GM19351 (cell line): ENCODE data around the gene TBC1D23.
"Not testable (repeated sequence)": the region's sequence is repeated elsewhere in the genome, so short reads cannot be mapped to it uniquely, and the experiment has no call there.

Experiments
- ATAC-seq: cut with Tn5 transposase; IDR thresholded peaks from one replicate; pipeline ENCODE4 v1.9.1; 2021; ENCODE audit warnings: mild to moderate bottlenecking, moderate library complexity; ENCODE audit not compliant: unreplicated experiment

TBC1D23 gene

GRCh38 chr3:100260685-100261484 lies at the start of gene TBC1D23:
Gene TBC1D23 (plus strand): TSS chr3:100260992. CDS start chr3:100261019, 27 bp downstream.
- ATAC-seq = peak; percentile 100

DNA sequence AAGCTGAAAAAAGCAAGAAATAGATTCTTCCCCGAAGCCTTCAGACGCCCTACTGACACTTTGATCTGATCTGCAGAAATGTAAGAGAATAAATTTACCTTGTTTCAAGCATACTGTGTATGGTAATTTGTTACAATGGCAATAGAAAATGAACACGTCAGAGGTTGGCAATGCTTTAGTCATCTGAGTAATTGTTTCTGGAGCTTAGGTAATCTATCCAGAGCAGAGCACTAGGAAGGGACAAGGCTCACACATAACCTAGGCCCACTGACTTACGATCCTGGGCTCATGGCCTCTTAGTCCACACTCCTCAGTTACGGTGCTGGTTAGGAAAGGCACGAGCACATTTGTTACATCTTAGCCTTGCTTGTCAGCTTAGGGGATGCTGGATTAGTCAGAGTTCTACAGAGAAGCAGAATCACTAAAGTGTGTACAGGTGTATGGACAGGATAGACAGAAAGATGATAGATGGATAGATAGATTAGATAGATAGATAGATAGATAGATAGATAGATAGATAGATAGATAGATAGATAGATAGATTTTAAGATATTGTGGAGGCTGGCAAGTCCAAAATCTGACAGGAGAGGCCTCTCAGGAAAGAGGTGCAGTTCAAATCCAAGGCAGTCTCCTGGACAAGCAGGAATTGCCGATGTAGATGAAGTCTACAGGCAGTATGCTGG lies 46.8 kb upstream of the TBC1D23 start:
- no peak for ATAC-seq

DNA sequence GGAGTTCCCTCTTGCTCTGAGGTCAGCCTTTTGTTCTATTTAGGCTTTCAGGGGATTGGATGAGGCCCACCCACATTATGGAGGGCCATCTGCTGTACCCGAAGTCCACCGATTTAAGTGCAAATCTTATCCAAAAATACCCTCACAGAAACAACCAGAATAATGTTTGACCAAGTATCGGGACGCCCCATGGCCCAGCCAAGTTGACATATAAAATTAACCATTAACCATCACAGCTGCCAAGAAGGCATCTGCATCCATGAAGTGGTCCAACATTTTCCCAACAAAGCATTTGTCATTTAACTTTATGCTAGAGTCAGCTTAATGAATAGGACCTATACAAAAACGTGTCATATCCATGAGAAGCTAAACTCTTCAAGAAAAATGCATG lies 46.2 kb upstream of the TBC1D23 start:
- no peak for ATAC-seq

GRCh38 chr3:100216713-100217112 lies 44.1 kb upstream of the TBC1D23 start:
- ATAC-seq = no peak

- no peak for ATAC-seq
These were observed 39.6 kb upstream of the TBC1D23 start for GRCh38 chr3:100221159-100221558.

DNA sequence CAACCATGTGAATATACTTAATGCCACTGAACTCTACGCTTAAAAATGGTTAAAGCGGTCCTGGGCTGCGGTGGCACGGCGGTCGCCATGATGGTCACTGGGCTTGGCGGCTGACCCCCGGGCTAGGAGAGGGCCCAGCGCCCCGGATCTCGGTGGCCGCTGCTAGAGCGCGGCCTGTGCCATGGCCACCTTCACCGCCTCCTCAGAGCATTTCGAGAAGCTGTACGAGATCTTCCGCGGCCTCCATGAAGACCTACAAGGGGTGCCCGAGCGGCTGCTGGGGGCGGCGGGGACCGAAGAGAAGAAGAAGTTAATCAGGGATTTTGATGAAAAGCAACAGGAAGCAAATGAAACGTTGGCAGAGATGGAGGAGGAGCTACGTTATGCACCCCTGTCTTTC lies 35.6 kb upstream of the TBC1D23 start:
- no peak for ATAC-seq

GRCh38 chr3:100225883-100226282 lies 34.9 kb upstream of the TBC1D23 start:
- ATAC-seq = no peak

DNA sequence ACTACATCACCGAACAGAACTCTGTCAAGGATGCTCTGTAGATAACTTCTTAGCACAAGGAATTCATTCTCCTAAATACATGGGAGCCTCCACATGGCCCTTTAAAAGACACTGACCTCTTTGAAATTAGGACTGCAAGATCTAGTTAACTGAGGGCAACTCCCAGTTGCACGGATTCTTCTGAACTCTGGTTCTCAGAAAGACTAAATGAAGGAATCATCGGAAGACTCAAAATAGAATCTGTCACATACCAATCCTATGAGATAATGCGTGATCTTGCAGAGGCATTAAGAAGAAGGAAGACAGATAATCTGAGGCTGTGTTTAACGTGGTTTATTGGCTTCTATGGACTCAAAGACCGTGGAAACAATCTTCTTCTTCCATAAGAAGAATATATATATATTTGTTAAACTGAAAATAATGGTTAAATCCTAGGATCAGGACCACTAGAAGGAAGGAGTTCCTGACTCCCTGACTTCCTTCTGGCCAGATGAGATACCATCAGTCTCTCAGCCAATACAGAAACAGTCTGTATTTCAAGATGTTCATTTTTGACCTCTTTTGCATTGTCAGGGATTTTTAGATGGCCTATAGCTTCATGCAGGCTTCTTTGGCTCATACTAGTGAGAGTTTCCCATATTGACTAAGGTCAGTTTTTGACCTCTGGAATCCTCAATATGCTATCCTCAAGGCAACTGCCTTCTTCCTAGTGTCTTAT lies 33.9 kb upstream of the TBC1D23 start:
- no peak for ATAC-seq

- no peak for ATAC-seq
These were observed 33.3 kb upstream of the TBC1D23 start for GRCh38 chr3:100227511-100227921.

DNA sequence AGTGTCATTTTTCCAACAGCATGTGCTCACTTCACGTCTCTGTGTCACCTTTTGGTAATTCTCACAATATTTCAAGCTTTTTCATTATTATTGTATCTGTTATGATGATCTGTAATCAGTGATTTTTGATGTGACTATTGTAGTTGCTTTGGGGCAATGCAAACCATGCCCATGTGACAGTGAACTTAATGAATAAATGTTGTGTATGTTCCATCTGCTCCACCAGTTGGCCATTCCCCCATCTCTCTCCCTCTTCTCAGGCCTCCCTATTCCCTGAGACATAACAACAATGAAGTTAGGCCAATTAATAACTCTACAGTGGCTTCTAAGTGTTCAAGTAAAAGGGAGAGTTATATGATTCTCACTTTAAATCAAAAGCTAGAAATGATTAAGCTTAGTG lies 32.5 kb upstream of the TBC1D23 start:
- ATAC-seq = no peak

DNA sequence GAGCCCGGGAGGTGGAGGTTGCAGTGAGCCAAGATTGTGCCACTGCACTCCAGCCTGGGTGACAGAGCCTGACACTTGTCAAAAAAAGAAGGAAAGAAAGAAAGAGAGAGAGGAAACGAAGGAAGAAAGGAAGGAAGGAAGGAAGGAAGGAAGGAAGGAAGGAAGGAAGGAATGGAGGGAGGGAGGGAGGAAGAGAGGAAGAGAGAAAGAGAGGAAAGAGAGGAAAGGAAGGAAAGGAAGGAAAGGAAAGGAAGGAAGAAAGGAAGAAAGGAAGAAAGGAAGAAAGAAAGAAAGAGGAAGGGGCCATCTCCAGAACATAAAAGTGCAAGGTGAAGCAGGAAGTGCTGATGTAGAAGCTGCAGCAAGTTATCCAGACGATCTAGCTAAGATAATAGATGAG lies 31.6 kb upstream of the TBC1D23 start:
- not testable (repeated sequence) for ATAC-seq

DNA sequence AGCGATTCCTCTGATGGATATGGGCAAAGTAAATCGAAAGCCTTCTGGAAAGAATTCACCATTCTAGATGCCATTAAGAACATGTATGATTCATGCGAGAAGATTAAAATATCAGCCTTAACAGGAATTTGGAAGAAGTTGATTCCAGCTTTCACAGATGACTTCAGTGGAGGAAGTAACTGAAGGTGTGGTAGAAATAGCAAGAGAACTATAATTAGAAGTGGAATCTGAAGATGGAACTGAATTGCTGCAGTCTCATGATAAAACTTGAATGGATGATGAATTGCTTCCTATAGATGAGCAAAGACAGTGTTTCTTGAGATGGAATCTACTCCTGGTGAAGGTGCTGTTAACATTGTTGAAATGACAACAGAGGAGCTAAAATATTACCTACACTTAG lies 30.1 kb upstream of the TBC1D23 start:
- no peak for ATAC-seq

DNA sequence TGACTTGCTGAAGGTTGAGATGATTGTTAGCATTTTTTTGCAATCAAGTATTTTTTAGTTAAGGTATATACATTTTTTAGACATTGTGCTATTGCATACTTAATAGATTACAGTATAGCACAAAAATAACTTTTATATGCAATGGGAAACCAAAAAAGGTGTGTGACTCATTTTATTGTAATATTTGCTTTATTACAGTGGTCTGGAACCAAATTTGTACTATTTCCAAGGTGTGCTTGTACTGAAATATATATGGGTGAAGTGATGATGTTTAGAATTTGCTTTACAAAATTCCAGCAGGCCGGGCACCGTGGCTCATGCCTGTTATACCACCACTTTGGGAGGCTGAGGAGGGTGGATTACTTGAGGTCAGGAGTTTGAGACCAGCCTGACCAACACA lies 29.1 kb upstream of the TBC1D23 start:
- no peak for ATAC-seq

GRCh38 chr3:100234364-100234763 lies 26.4 kb upstream of the TBC1D23 start:
- ATAC-seq = no peak

DNA sequence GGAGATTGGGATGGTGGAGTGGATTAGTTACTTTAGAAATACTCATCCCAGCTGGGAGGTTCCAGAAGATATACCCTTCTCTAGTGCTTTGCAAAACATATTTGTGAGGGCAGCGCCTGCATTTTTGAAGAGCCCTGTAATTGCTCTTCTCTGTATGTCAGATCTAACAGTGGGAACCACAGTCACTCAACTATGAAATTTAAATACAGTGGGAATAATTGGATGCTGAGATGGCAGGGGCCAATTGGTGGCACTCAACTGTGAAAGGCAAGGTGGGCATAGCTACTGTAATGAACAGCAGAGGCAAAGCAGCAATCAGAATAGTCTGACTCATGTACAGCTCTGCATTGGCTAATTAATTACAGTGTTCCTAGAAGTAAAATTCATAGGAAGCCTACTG lies 22.2 kb upstream of the TBC1D23 start:
- ATAC-seq = no peak

GRCh38 chr3:100242471-100242870 lies 18.3 kb upstream of the TBC1D23 start:
- not testable (repeated sequence) for ATAC-seq

DNA sequence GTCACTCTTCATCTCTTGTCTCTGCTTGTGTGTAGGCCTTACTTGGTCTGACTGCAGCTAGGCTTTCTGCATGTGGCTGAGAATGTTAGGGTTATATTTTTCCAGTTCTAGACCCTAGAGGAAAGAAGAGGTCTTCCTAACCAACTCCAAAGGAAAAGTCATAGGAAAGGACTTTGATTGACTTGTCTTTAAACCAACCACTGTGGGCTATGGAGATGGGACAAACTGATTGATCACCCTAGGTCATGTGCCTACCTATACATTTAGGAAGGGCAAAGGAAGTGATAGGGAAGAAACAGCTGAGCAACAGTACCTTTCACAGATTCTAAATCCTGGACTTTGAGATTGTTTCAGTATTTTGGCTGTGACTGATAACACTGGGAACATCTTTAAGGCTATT lies 16.5 kb upstream of the TBC1D23 start:
- no peak for ATAC-seq

GRCh38 chr3:100245136-100245535 lies 15.7 kb upstream of the TBC1D23 start:
- no peak for ATAC-seq

- ATAC-seq = no peak
These were observed 14.9 kb upstream of the TBC1D23 start for GRCh38 chr3:100245927-100246326.

DNA sequence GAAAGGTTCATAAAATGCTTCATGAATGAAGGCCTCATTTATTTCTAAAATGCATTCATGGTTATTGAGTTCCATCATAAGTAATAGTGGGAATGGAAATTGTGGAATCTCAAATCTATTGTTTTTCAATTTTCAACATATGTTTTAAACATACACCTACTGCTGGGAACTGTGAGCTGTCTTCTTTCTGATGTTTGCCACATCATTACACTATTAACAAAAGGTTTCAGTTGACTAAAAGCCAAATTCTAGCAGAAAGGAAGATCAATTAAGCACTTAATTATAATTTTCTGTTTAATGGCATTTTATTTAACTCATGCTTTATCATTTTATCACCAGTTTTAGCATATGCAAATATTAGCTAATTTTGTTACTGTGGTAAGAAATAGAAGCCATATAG lies 13.8 kb upstream of the TBC1D23 start:
- no peak for ATAC-seq

DNA sequence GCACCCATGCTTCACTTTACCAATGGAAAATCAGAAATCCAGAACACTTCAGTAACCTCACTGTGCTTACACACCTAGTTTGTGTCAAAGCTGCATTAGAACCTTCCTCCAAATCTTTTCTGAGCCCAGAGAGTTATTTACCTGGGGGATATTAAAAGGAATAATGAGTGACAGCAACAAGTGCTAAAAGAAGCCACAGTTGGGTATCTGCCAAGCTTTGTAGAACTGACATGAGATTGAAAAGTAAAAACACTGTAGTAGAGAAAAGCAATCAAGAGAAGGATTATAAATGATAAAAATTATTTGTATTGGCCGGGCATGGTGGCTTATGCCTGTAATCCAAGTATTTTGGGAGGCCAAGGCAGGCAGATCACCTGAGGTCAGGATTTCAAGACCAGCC lies 8.8 kb upstream of the TBC1D23 start:
- no peak for ATAC-seq
